ENCODE data around the gene OSCAR. TPM values are rescaled to one million over a fixed set of nuclear protein-coding genes. Genes with fewer than 3 reads are reported as not detected.

OSCAR gene
- total and polyA plus RNA-seq, 10 of the 15 experiments (the other 5 are each of a cell fraction or from before 2014, with no cell fraction given) = 0.08 to 0.27 (median 0.10) TPM; not detected in 7

GRCh38 chr19:54133312-54133956, 32.8 kb upstream of the OSCAR start:
- no peak for FAIRE-seq
- TF ChIP-seq NR2C1 (IDR thresholded peaks at IDR 0.05) (no peak), GABPA (IDR thresholded peaks at IDR 0.05; ENCODE audit: low read depth) (no peak), CREB1 (IDR thresholded peaks at IDR 0.05; ENCODE audit: low read depth) (no peak), BCL3 (IDR thresholded peaks at IDR 0.05; ENCODE audit: borderline replicate concordance, insufficient read depth, low read depth, low read length, poor library complexity, severe bottlenecking) (no peak), POLR2AphosphoS5 (IDR thresholded peaks at IDR 0.05; ENCODE audit: low read length) (peak; percentile 69)
- ATAC-seq = no peak
- no peak for DNase-seq (ENCODE audit: low read depth, low spot score)
- Histone ChIP-seq H3K9me3 (replicated peaks; ENCODE audit: control insufficient read depth, insufficient read depth, low read length) (peaks cover 2% of the 10 kb centered on the region; the same call in 2 of the 3 replicates), H3K9ac (ENCODE audit: control insufficient read depth, insufficient read depth, low read length) (no peak overlapping the region), H3K79me2 (ENCODE audit: control insufficient read depth, insufficient read depth, low read length) (peaks cover 9% of the 10 kb centered on the region), H3K4me1 (ENCODE audit: control insufficient read depth, insufficient read depth, low read length) (peaks cover 8% of the 10 kb centered on the region), H3K4me3 (no peak overlapping the region), H2AFZ (ENCODE audit: control insufficient read depth, low read depth, low read length) (no peak overlapping the region), H4K20me1 (ENCODE audit: control insufficient read depth, insufficient read depth) (no peaks in the 10 kb centered on the region), H3K27me3 (replicated peaks in 1 of 2; ENCODE audit: control insufficient read depth in 2 of 2, insufficient read depth in 2 of 2, low read length in 1 of 2) (no peaks in the 10 kb centered on the region), H3K4me2 (ENCODE audit: control insufficient read depth, insufficient read depth) (no peak overlapping the region), H3K36me3 (ENCODE audit: control insufficient read depth in 2 of 2, insufficient read depth in 2 of 2, low read length in 1 of 2) (peaks cover 0 to 8% of the 10 kb centered on the region in 2 experiments; a peak in 3 of 4 replicates), H3K27ac (ENCODE audit: control insufficient read depth, insufficient read depth) (no peak overlapping the region)
- BruUV-seq (replicated peaks) = no TSS peak
- intact Hi-C loops (cut with micrococcal nuclease; ENCODE audit: unreplicated experiment) (no loop called here), in situ Hi-C loops (cut with MboI) (loop anchor here (25.0 kb wide), 1 partner anchor 1529 kb away; the partner anchor contains the start of gene U2AF2)
- WGBS (ENCODE audit: insufficient coverage, insufficient replicate concordance, low lambda C conversion rate, missing lambda C conversion rate) = 89% methylated on average over 10 of the region's 10 CpGs
- ChIA-PET SMC1A (ENCODE audit: uncharacterized antibody, unreplicated experiment) (no interaction called here), POLR2A (no interaction called here), CTCF (no interaction called here), RAD21 (ENCODE audit: unreplicated experiment) (no interaction called here)

DNA sequence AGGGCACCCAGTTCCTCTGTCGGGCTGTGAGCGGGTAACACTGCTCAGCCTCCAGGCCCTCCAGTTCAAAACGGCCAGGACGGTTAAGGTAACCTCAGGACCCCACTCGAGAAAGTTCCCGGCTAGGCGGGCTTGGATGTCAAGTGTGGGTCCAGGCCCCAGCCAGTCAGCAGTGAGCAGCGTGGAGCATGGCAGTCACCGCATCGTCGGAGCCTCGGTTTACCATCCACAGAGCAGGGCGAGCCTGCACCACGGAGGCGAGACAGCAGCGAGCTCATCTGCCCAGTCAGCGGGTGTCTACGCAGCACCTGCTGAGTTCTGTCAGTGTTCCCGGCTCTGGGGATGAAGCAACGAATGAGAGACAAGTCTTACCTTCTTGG, 29.0 kb upstream of the OSCAR start:
- SMC1A ChIA-PET (ENCODE audit: uncharacterized antibody, unreplicated experiment) = no interaction called here
- H3K9ac ChIP-seq (ENCODE audit: control insufficient read depth, insufficient read depth, low read length) = no peak overlapping the region
- no peak for FAIRE-seq
- ATAC-seq = no peak
- H3K27ac ChIP-seq (ENCODE audit: control insufficient read depth, insufficient read depth) = no peak overlapping the region
- 98% methylated on average over 20 of the region's 20 CpGs for WGBS (ENCODE audit: insufficient coverage, insufficient replicate concordance, low lambda C conversion rate, missing lambda C conversion rate)
- H3K4me2 ChIP-seq (ENCODE audit: control insufficient read depth, insufficient read depth) = no peak overlapping the region
- RAD21 ChIA-PET (ENCODE audit: unreplicated experiment) = no interaction called here
- in situ Hi-C loops (cut with MboI) (loop anchor here (25.0 kb wide), 1 partner anchor 1533 kb away; the partner anchor contains the start of gene U2AF2), intact Hi-C loops (cut with micrococcal nuclease; ENCODE audit: unreplicated experiment) (no loop called here)
- H3K9me3 ChIP-seq (replicated peaks; ENCODE audit: control insufficient read depth, insufficient read depth, low read length) = peaks cover 2% of the 10 kb centered on the region; the same call in 2 of the 3 replicates
- peaks cover 0 to 17% of the 10 kb centered on the region in 2 experiments; a peak in 3 of 4 replicates for H3K36me3 ChIP-seq (ENCODE audit: control insufficient read depth in 2 of 2, insufficient read depth in 2 of 2, low read length in 1 of 2)
- no peaks in the 10 kb centered on the region for H3K27me3 ChIP-seq (replicated peaks in 1 of 2; ENCODE audit: control insufficient read depth in 2 of 2, insufficient read depth in 2 of 2, low read length in 1 of 2)
- H3K4me3 ChIP-seq = no peak overlapping the region
- CTCF ChIA-PET = no interaction called here
- H3K79me2 ChIP-seq (ENCODE audit: control insufficient read depth, insufficient read depth, low read length) = no peaks in the 10 kb centered on the region
- no peaks in the 10 kb centered on the region for H4K20me1 ChIP-seq (ENCODE audit: control insufficient read depth, insufficient read depth)
- TF ChIP-seq NR2C2 (IDR thresholded peaks at IDR 0.05; ENCODE audit: borderline replicate concordance, control insufficient read depth, insufficient read length, low read depth) (no peak), USF1 (IDR thresholded peaks at IDR 0.05; ENCODE audit: borderline replicate concordance, extremely low read length, insufficient read depth, low read depth, low read length) (no peak), ETV6 (conservative IDR thresholded peaks at IDR 0.05 in 1 of 2, IDR thresholded peaks at IDR 0.05 in 1 of 2; ENCODE audit: borderline replicate concordance in 1 of 2, low read depth in 1 of 2) (no peak), SUPT20H (IDR thresholded peaks at IDR 0.05; ENCODE audit: borderline replicate concordance, control insufficient read depth, low read depth, low read length) (no peak)
- no peaks in the 10 kb centered on the region for H3K4me1 ChIP-seq (ENCODE audit: control insufficient read depth, insufficient read depth, low read length)
- DNase-seq (ENCODE audit: low read depth, low spot score) = no peak
- no TSS peak for BruUV-seq (replicated peaks)
- POLR2A ChIA-PET = no interaction called here
- no peak overlapping the region for H2AFZ ChIP-seq (ENCODE audit: control insufficient read depth, low read depth, low read length)
